Loucy (cell line): Measurements from ENCODE around the gene SINHCAF.

Experiments
- H2AFZ ChIP-seq: fragments of 200-600 bp; sonication (generic); 2 replicates; pipeline ENCODE4 v1.6.0; 2016; ENCODE audit warnings: antibody characterized with exemption, mild to moderate bottlenecking, low read length, moderate library complexity
- H3F3A ChIP-seq: fragments of 200-600 bp; 2 replicates; pipeline ENCODE4 v1.6.0; 2016; ENCODE audit warnings: antibody characterized with exemption, low read depth, mild to moderate bottlenecking
- H3K27me3 ChIP-seq: fragments of 200-600 bp; sonication (generic); 2 replicates; pipeline ENCODE4 v1.6.1; 2014; ENCODE audit warnings: low read length, mild to moderate bottlenecking; ENCODE audit not compliant: insufficient read depth, poor library complexity, severe bottlenecking
- H3K36me3 ChIP-seq: fragments of 200-600 bp; sonication (generic); 2 replicates; pipeline ENCODE4 v1.6.1; 2016; ENCODE audit warnings: low read length; ENCODE audit not compliant: insufficient read depth
- H3K4me1 ChIP-seq: fragments of 200-600 bp; sonication (generic); 2 replicates; pipeline ENCODE4 v1.5.1; 2014; ENCODE audit warnings: low read length, mild to moderate bottlenecking; ENCODE audit not compliant: insufficient read depth, poor library complexity, severe bottlenecking
- H3K4me2 ChIP-seq: fragments of 200-600 bp; sonication (generic); 2 replicates; pipeline ENCODE4 v1.6.0; 2014; ENCODE audit warnings: antibody characterized with exemption, low read length, low read depth, mild to moderate bottlenecking; ENCODE audit not compliant: poor library complexity, severe bottlenecking
- H3K4me3 ChIP-seq: fragments of 200-600 bp; sonication (generic); 2 replicates; pipeline ENCODE4 v1.5.1; 2014; ENCODE audit warnings: low read length, mild to moderate bottlenecking, mixed read lengths; ENCODE audit not compliant: poor library complexity, severe bottlenecking
- H3K79me2 ChIP-seq: fragments of 200-600 bp; sonication (generic); 2 replicates; pipeline ENCODE4 v1.6.1; 2014; ENCODE audit warnings: low read length; ENCODE audit not compliant: insufficient read depth
- H3K9ac ChIP-seq: fragments of 200-600 bp; sonication (generic); 2 replicates; pipeline ENCODE4 v1.6.0; 2014; ENCODE audit warnings: mild to moderate bottlenecking, low read depth, low read length, moderate library complexity; ENCODE audit not compliant: poor library complexity, severe bottlenecking
- H3K9me2 ChIP-seq: fragments of 200-600 bp; sonication (generic); replicated peaks from 2 replicates; pipeline ENCODE4 v1.6.1; 2016; ENCODE audit warnings: low read depth, low read length, mixed read lengths
- H3K9me3 ChIP-seq: fragments of 200-600 bp; sonication (generic); 2 replicates; pipeline ENCODE4 v1.6.1; 2014; ENCODE audit warnings: mild to moderate bottlenecking, antibody characterized with exemption, low read length, low read depth; ENCODE audit not compliant: insufficient read depth
- H4K20me1 ChIP-seq: fragments of 200-600 bp; sonication (generic); 2 replicates; pipeline ENCODE4 v1.6.0; 2014; ENCODE audit warnings: antibody characterized with exemption, low read length, mild to moderate bottlenecking; ENCODE audit not compliant: insufficient read depth, poor library complexity, severe bottlenecking
- EZH2phosphoT487 ChIP-seq: fragments of 200-600 bp; IDR thresholded peaks from 2 replicates; pipeline ENCODE4 v1.6.1; 2018; ENCODE audit warnings: antibody characterized with exemption, mild to moderate bottlenecking, moderate library complexity, borderline replicate concordance
- TF ChIP-seq, protein P1 (sequence below): fragments of 200-600 bp; sonication (generic); conservative IDR thresholded peaks from 2 replicates; pipeline ENCODE4 v1.5.1; 2014; ENCODE audit warnings: mild to moderate bottlenecking, antibody characterized with exemption, low read length

The SINHCAF gene

DNA sequence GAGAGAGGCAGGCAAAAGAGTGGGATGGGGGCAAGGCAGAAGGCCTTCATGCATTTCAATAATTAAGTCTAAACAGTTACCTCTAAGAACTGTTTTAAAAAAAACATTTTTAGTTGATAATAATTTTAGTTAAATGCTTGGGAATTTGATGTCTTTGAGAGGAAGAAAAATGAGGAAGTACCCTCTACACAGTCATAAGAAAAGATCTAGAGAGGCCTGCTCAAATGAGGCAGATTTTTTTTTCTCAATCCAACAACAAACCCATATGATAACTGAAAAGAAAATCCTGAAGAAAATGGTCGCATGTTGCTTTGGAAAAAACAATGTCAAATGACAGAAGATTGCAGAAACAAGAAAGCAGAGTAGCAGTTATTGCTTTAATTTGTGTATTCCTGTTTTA is 25.6 kb downstream of the SINHCAF start:
- H3F3A ChIP-seq = no peaks in the 10 kb centered on the region
- H3K79me2 ChIP-seq = peaks cover 95% of the 10 kb centered on the region
- peaks cover 8% of the 10 kb centered on the region for H3K4me1 ChIP-seq
- no peak overlapping the region for H3K4me3 ChIP-seq
- peaks cover 90% of the 10 kb centered on the region for H3K36me3 ChIP-seq
- H3K9ac ChIP-seq = no peak overlapping the region
- no peaks in the 10 kb centered on the region for H3K9me3 ChIP-seq
- no peak overlapping the region for H3K4me2 ChIP-seq
- TF ChIP-seq, protein P1, sequence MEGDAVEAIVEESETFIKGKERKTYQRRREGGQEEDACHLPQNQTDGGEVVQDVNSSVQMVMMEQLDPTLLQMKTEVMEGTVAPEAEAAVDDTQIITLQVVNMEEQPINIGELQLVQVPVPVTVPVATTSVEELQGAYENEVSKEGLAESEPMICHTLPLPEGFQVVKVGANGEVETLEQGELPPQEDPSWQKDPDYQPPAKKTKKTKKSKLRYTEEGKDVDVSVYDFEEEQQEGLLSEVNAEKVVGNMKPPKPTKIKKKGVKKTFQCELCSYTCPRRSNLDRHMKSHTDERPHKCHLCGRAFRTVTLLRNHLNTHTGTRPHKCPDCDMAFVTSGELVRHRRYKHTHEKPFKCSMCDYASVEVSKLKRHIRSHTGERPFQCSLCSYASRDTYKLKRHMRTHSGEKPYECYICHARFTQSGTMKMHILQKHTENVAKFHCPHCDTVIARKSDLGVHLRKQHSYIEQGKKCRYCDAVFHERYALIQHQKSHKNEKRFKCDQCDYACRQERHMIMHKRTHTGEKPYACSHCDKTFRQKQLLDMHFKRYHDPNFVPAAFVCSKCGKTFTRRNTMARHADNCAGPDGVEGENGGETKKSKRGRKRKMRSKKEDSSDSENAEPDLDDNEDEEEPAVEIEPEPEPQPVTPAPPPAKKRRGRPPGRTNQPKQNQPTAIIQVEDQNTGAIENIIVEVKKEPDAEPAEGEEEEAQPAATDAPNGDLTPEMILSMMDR = no peak
- no peak for TF ChIP-seq EZH2phosphoT487
- no peaks in the 10 kb centered on the region for H3K27me3 ChIP-seq
- no peaks in the 10 kb centered on the region for H3K9me2 ChIP-seq
- H4K20me1 ChIP-seq = peaks cover 89% of the 10 kb centered on the region
- H2AFZ ChIP-seq = no peak overlapping the region

DNA sequence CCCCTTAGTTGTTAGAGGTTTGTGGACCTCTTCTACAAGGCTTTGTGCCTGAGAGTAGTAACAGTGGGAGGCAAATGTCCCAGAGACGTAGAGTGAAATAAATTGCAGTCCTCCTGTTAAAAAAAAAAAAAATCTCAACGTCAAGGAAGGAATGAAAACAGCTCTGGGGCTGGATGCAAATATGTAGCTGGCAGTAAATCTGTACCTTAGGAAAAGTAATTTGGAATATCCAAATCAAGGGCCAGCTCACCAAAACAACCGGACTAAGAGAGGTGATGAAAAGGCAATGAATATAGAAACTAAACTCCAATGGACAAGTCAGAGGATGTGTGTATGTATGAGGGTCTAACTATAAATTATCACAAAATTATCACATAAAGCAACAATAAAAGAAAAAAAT is 27.0 kb downstream of the SINHCAF start:
- Histone ChIP-seq H3K27me3 (no peaks in the 10 kb centered on the region), H3K79me2 (peaks cover 94% of the 10 kb centered on the region), H3K4me3 (no peak overlapping the region), H3K9me3 (no peaks in the 10 kb centered on the region), H3K9ac (no peak overlapping the region), H3F3A (no peaks in the 10 kb centered on the region), H3K9me2 (no peaks in the 10 kb centered on the region), H3K4me1 (peaks cover 8% of the 10 kb centered on the region), H3K4me2 (no peak overlapping the region), H2AFZ (no peak overlapping the region), H4K20me1 (peaks cover 82% of the 10 kb centered on the region), H3K36me3 (peaks cover 89% of the 10 kb centered on the region)
- no peak for TF ChIP-seq EZH2phosphoT487
- TF ChIP-seq, protein P1 = no peak

DNA sequence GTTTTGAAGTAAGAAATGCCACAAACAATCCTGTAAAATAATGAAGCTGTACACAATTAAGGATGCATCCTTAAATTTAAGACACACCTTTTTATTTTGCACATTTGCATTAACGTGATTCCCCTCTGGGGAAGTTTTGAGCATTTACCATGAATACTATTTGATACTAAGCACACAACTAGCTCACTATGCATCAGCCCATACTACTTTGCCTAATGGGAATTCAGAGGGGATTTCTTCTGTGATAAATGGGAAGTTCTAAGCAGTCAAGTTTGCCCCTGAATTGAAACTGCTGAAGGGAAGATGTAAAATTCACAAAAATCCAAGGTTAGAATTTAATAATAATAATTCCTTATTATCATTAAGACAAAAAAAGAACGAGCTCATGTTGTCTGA is 27.4 kb downstream of the SINHCAF start:
- Histone ChIP-seq H3K4me3 (no peak overlapping the region), H3K4me1 (peaks cover 8% of the 10 kb centered on the region), H3K4me2 (no peak overlapping the region)

More for the DNA sequence above, 27.4 kb downstream of the SINHCAF start:
- Histone ChIP-seq H4K20me1 (peaks cover 80% of the 10 kb centered on the region), H3K9me3 (no peaks in the 10 kb centered on the region), H3K36me3 (peaks cover 89% of the 10 kb centered on the region), H3K9me2 (no peaks in the 10 kb centered on the region), H2AFZ (no peak overlapping the region), H3K9ac (no peak overlapping the region), H3F3A (no peaks in the 10 kb centered on the region), H3K27me3 (no peaks in the 10 kb centered on the region), H3K79me2 (peaks cover 90% of the 10 kb centered on the region)
- TF ChIP-seq, protein P1 = no peak
- TF ChIP-seq EZH2phosphoT487 = no peak
